Measurements from ENCODE around the gene SPDEF.

SPDEF gene

GRCh38 chr6:34532230-34532629 is 23.9 kb downstream of the SPDEF start:
- no peak overlapping the region for H3K9ac ChIP-seq (ENCODE audit: insufficient read length, low read depth)
- peaks cover 15% of the 10 kb centered on the region for H3K4me1 ChIP-seq (ENCODE audit: insufficient read depth, insufficient read length)
- H3K9me3 ChIP-seq (ENCODE audit: insufficient read depth, low read length), result no peaks in the 10 kb centered on the region
- H3K27me3 ChIP-seq (ENCODE audit: insufficient read depth, insufficient read length), result no peaks in the 10 kb centered on the region
- DNase-seq (ENCODE audit: low read depth, low spot score), result no peak
- TF ChIP-seq ZNF274 (IDR thresholded peaks at IDR 0.05; ENCODE audit: low read depth, low read length) (no peak), YY1 (IDR thresholded peaks at IDR 0.05; ENCODE audit: insufficient read depth, insufficient read length) (no peak), SUZ12 (IDR thresholded peaks at IDR 0.05; ENCODE audit: extremely low read depth, insufficient read depth, insufficient read length) (no peak)
- no peaks in the 10 kb centered on the region for H3K36me3 ChIP-seq (ENCODE audit: insufficient read depth, insufficient read length, low read length)
- H3K4me3 ChIP-seq (ENCODE audit: insufficient read length, low read depth), result no peak overlapping the region

- peaks cover 14% of the 10 kb centered on the region for H3K4me1 ChIP-seq (ENCODE audit: insufficient read depth, insufficient read length)
Observed at GRCh38 chr6:34531580-34532201, 24.4 kb downstream of the SPDEF start.

DNA sequence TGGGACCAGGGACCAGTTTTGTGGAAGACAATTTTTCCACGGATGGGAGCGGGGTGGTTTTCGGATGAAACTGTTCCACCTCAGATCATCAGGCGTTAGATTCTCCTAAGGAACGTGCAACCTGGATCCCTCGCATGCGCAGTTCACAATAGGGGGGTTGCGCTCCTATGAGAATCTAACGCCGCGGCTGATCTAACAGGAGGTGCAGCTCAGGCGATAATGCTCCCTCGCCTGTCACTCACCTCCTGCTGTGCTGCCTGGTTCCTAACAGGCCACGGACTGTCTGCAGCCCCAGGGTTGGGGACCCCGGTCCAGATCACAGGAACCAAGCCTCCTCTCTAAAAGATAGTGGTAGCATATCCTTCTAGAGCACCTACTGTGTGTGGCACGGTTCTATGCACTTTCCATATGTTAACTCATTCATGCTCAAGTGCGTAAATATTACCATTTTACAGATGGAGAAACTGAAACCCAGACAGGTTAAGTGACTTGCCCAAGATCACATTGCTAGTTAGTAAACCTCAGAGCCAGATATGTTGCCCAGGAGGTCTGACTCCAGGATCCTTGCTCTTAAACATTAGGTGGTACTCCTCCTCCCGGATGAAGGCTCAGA is 25.3 kb downstream of the SPDEF start:
- DNase-seq (ENCODE audit: low read depth, low spot score), result no peak
- Histone ChIP-seq H3K36me3 (ENCODE audit: insufficient read depth, insufficient read length, low read length) (no peaks in the 10 kb centered on the region), H3K9me3 (ENCODE audit: insufficient read depth, low read length) (no peaks in the 10 kb centered on the region), H3K27me3 (ENCODE audit: insufficient read depth, insufficient read length) (no peaks in the 10 kb centered on the region), H3K4me1 (ENCODE audit: insufficient read depth, insufficient read length) (peaks cover 14% of the 10 kb centered on the region), H3K4me3 (ENCODE audit: insufficient read length, low read depth) (no peak overlapping the region), H3K9ac (ENCODE audit: insufficient read length, low read depth) (no peak overlapping the region)
- TF ChIP-seq ZNF274 (IDR thresholded peaks at IDR 0.05; ENCODE audit: low read depth, low read length) (no peak), SUZ12 (IDR thresholded peaks at IDR 0.05; ENCODE audit: extremely low read depth, insufficient read depth, insufficient read length) (no peak), YY1 (IDR thresholded peaks at IDR 0.05; ENCODE audit: insufficient read depth, insufficient read length) (no peak)

More at GRCh38 chr6:34531580-34532201, 24.4 kb downstream of the SPDEF start:
- H3K9me3 ChIP-seq (ENCODE audit: insufficient read depth, low read length), result no peaks in the 10 kb centered on the region
- H3K27me3 ChIP-seq (ENCODE audit: insufficient read depth, insufficient read length), result no peaks in the 10 kb centered on the region
- no peak for TF ChIP-seq SUZ12 (IDR thresholded peaks at IDR 0.05; ENCODE audit: extremely low read depth, insufficient read depth, insufficient read length)
- no peak for TF ChIP-seq ZNF274 (IDR thresholded peaks at IDR 0.05; ENCODE audit: low read depth, low read length)
- no peak for DNase-seq (ENCODE audit: low read depth, low spot score)
- H3K9ac ChIP-seq (ENCODE audit: insufficient read length, low read depth), result no peak overlapping the region
- H3K36me3 ChIP-seq (ENCODE audit: insufficient read depth, insufficient read length, low read length), result no peaks in the 10 kb centered on the region
- H3K4me3 ChIP-seq (ENCODE audit: insufficient read length, low read depth), result no peak overlapping the region

GRCh38 chr6:34529665-34530327 is 26.3 kb downstream of the SPDEF start:
- no peak for DNase-seq (ENCODE audit: low read depth, low spot score)
- H3K9ac ChIP-seq (ENCODE audit: insufficient read length, low read depth), result no peak overlapping the region

GRCh38 chr6:34528996-34529664 is 27.0 kb downstream of the SPDEF start:
- Histone ChIP-seq H3K4me3 (ENCODE audit: insufficient read length, low read depth) (no peak overlapping the region), H3K4me1 (ENCODE audit: insufficient read depth, insufficient read length) (peaks cover 21% of the 10 kb centered on the region), H3K36me3 (ENCODE audit: insufficient read depth, insufficient read length, low read length) (no peaks in the 10 kb centered on the region), H3K9ac (ENCODE audit: insufficient read length, low read depth) (no peak overlapping the region), H3K27me3 (ENCODE audit: insufficient read depth, insufficient read length) (no peaks in the 10 kb centered on the region), H3K9me3 (ENCODE audit: insufficient read depth, low read length) (no peaks in the 10 kb centered on the region)
- no peak for TF ChIP-seq ZNF274 (IDR thresholded peaks at IDR 0.05; ENCODE audit: low read depth, low read length)
- no peak for TF ChIP-seq YY1 (IDR thresholded peaks at IDR 0.05; ENCODE audit: insufficient read depth, insufficient read length)
- no peak for TF ChIP-seq SUZ12 (IDR thresholded peaks at IDR 0.05; ENCODE audit: extremely low read depth, insufficient read depth, insufficient read length)
- DNase-seq (ENCODE audit: low read depth, low spot score), result no peak

More at GRCh38 chr6:34529665-34530327, 26.3 kb downstream of the SPDEF start:
- Histone ChIP-seq H3K4me3 (ENCODE audit: insufficient read length, low read depth) (no peak overlapping the region), H3K27me3 (ENCODE audit: insufficient read depth, insufficient read length) (no peaks in the 10 kb centered on the region), H3K36me3 (ENCODE audit: insufficient read depth, insufficient read length, low read length) (no peaks in the 10 kb centered on the region), H3K4me1 (ENCODE audit: insufficient read depth, insufficient read length) (peaks cover 19% of the 10 kb centered on the region), H3K9me3 (ENCODE audit: insufficient read depth, low read length) (no peaks in the 10 kb centered on the region)
- TF ChIP-seq ZNF274 (IDR thresholded peaks at IDR 0.05; ENCODE audit: low read depth, low read length), result no peak
- TF ChIP-seq SUZ12 (IDR thresholded peaks at IDR 0.05; ENCODE audit: extremely low read depth, insufficient read depth, insufficient read length), result no peak
- TF ChIP-seq YY1 (IDR thresholded peaks at IDR 0.05; ENCODE audit: insufficient read depth, insufficient read length), result no peak

- no peaks in the 10 kb centered on the region for H3K27me3 ChIP-seq (ENCODE audit: insufficient read depth, insufficient read length)
- peak overlapping the region; percentile 56 for H3K9ac ChIP-seq (ENCODE audit: insufficient read length, low read depth)
- H3K9me3 ChIP-seq (ENCODE audit: insufficient read depth, low read length), result no peaks in the 10 kb centered on the region
- H3K4me1 ChIP-seq (ENCODE audit: insufficient read depth, insufficient read length), result peaks cover 21% of the 10 kb centered on the region
- TF ChIP-seq ZNF274 (IDR thresholded peaks at IDR 0.05; ENCODE audit: low read depth, low read length) (no peak), SUZ12 (IDR thresholded peaks at IDR 0.05; ENCODE audit: extremely low read depth, insufficient read depth, insufficient read length) (no peak), YY1 (IDR thresholded peaks at IDR 0.05; ENCODE audit: insufficient read depth, insufficient read length) (no peak)
- DNase-seq (ENCODE audit: low read depth, low spot score), result no peak
- H3K36me3 ChIP-seq (ENCODE audit: insufficient read depth, insufficient read length, low read length), result no peaks in the 10 kb centered on the region
- H3K4me3 ChIP-seq (ENCODE audit: insufficient read length, low read depth), result peak overlapping the region; percentile 39
Observed at GRCh38 chr6:34527751-34528670, 28.1 kb downstream of the SPDEF start.

All from NT2/D1 (cell line).